GM19025 (cell line): ENCODE measurements around the gene TXNDC9.
"Not testable (repeated sequence)": the region's sequence is repeated elsewhere in the genome, so short reads cannot be mapped to it uniquely, and the experiment has no call there.

ENCODE experiments used
- ATAC-seq: cut with Tn5 transposase; IDR thresholded peaks from one replicate; pipeline ENCODE4 v1.9.1; 2021; ENCODE audit warnings: mild to moderate bottlenecking, low read depth, moderate library complexity; ENCODE audit not compliant: unreplicated experiment

The TXNDC9 gene

GRCh38 chr2:99335911-99336803 lies at the start of gene TXNDC9:
TXNDC9 (minus strand) TSS chr2:99336333; CDS start chr2:99333210, 3,123 bp downstream.
- ATAC-seq, result peak; percentile 75

- no peak for ATAC-seq
These were observed 46.0 kb upstream of the TXNDC9 start for GRCh38 chr2:99382143-99382542.

DNA sequence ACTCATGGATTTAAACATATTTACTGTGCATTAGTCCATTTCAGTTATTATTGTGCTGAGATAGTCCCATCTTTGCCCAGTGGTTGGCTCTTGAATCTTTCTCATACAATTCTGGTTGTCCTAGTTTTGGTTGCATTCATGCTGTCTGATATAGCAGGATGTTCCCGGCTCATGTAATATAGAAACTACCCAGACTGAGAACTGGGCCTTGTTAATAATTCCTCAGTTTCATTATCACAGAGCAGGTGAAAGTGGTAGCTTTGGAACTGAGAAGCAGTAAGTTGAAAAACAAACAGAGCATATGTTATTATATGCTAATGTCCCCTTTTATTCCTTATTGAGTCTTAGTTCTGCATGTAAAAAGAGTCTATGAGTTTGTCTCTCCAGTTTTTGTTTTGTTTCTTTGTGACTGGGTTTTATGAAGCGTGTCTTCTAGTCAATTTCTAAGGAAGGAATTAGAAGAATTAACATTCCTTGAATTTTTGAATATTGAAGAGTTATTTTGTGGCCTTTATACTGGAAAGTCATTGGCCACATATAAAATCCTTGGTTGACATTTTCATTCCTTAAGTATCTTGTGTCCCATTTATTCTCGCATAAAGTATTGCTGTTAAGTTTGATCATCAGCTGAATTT lies 44.4 kb upstream of the TXNDC9 start:
- peak; percentile 58 for ATAC-seq

- no peak for ATAC-seq
These were observed 41.7 kb upstream of the TXNDC9 start for GRCh38 chr2:99377879-99378278.

GRCh38 chr2:99376254-99376864 lies 40.2 kb upstream of the TXNDC9 start:
- no peak for ATAC-seq

DNA sequence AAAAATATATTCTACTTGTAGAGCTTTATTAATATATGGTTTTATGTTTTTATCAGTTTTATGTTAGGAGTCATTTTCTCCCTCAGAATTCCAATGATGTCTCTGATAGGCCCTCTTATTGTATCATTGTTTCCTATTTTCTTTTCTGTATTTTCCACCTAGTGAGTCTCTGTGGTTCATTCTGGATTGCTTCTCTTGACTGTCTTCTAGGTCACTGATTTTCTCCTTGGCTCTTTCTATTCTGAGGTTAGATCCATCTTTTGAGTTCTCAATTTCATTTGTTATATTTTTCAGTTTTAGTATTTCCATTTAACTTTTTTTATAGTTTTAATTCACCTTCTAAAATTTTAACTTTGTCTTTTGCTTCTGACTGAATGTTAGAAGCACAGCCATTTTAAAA lies 38.6 kb upstream of the TXNDC9 start:
- ATAC-seq, result no peak

DNA sequence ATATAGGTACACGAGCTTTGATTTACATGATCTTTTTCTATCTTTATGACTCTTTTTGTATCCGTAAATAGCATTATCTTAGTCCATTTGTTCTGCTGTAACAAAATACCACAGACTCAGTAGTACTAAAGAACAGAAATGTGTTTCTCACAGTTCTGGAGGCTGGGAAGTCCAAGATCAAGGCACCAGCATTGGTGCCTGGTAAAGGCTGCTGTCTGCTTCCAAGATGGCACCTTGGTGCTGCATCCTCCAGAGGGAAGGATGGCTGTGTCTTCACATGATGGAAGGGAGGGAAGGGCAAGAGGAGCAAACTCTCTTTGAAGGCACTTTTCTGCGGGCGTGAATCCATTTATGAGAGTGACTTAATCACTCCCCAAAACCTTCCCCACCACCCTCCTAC lies 37.0 kb upstream of the TXNDC9 start:
- no peak for ATAC-seq

- not testable (repeated sequence) for ATAC-seq
These were observed 32.7 kb upstream of the TXNDC9 start for GRCh38 chr2:99368854-99369253.

GRCh38 chr2:99365661-99366060 lies 29.5 kb upstream of the TXNDC9 start:
- ATAC-seq, result no peak

DNA sequence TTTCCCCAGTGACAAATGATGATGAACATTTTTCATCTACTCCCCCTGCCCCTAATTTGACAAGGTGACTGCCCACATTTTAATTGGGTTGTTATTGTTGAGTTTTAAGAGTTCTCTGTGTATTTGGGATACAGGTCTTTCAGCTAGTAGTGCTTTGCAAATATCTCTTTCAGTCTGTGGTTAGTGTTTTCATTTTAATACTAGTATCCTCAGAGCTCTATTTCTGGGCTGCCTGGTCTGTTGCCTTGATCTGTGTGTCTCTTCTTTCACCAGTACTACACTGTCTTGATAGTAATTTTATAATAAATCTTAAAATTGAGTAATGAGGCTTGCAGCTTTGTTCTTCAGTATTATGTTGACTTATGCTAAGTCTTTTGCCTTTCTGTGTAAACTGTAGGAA lies 20.7 kb upstream of the TXNDC9 start:
- ATAC-seq, result no peak

DNA sequence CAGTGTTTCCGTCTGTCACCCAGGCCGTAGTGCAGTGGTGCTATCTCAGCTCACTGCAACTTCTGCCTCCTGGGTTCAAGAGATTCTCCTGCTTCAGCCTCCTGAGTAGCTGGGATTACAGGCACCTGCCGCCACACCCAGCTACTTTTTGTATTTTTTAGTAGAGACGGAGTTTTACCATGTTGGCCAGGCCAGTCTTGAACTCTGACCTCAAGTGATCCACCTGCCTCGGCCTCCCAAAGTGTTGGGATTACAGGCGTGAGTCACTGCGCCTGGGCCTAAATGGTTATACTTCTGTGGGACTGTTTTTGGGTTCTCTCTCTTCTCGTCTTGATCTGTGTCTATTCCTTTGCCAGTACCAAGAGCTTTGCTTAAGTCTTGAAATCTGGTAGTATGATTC lies 18.7 kb upstream of the TXNDC9 start:
- not testable (repeated sequence) for ATAC-seq

DNA sequence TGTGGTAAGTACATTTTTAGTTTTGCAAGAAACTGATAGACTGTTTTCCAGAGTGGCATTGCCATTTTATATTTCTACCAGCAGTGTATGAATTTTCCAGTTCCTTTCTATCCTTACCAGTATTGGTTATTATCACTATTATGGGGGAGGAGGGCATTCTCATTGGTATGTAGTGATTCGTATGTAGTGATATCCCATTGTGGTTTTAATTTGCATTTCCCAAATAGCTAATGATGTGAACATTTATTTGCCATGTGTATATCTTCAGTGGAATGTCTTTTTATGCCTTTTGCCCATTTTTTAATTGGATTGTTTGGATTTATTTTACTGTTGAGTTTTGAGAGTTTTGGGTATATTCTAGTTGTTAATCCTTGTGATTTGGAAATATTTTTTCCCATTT lies 17.9 kb upstream of the TXNDC9 start:
- no peak for ATAC-seq

- no peak for ATAC-seq
These were observed 14.1 kb upstream of the TXNDC9 start for GRCh38 chr2:99350194-99350593.

GRCh38 chr2:99348173-99348572 lies 12.0 kb upstream of the TXNDC9 start:
- no peak for ATAC-seq

GRCh38 chr2:99346218-99346617 lies 10.1 kb upstream of the TXNDC9 start:
- ATAC-seq, result no peak

GRCh38 chr2:99345446-99345845 lies 9.3 kb upstream of the TXNDC9 start:
- ATAC-seq, result not testable (repeated sequence)

DNA sequence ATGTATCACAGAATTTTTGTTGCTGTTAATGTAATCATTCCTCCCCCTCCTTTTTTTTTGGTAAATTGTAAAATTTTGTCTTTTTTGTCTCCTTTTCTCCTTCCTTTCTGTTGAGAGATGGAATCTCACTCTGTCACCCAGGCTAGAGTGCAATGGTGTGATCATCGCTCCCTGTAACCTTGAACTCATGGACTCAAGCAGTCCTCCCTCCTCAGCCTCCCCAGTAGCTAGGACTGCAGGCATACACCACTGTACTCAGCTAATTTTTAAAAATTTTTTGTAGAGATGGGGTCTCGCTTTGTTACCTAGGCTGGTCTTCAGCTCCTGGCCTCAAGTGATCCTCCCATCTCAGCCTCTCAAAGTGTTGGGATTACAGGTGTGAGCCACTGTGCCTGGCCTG lies 6.4 kb upstream of the TXNDC9 start:
- no peak for ATAC-seq

DNA sequence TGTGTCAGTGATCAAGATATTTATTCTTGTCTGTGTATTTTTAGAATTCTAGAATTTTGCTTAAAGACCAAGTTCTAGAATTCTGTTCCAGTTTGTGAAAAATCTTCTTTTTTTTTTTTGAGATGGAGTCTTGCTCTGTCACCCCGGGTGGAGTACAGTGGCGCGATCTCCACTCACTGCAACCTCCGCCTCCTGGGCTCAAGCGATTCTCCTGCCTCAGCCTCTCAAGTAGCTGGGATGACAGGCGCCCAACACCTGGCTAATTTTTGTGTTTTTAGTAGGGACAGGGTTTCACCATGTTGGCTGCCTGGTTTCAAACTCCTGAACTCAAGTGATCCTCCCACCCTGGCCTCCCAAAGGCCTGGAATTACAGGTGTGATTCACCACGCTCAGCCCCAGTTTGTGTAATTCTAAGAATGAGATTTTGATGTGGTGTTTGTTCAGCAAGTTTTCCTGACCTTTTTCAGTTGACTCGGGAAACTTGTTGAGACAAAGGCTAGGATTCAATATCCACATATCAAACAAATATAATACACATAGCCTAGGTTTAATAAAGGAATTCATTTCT lies 4.6 kb upstream of the TXNDC9 start:
- no peak for ATAC-seq

GRCh38 chr2:99338029-99338585 lies 2.0 kb upstream of the TXNDC9 start:
- ATAC-seq, result no peak

DNA sequence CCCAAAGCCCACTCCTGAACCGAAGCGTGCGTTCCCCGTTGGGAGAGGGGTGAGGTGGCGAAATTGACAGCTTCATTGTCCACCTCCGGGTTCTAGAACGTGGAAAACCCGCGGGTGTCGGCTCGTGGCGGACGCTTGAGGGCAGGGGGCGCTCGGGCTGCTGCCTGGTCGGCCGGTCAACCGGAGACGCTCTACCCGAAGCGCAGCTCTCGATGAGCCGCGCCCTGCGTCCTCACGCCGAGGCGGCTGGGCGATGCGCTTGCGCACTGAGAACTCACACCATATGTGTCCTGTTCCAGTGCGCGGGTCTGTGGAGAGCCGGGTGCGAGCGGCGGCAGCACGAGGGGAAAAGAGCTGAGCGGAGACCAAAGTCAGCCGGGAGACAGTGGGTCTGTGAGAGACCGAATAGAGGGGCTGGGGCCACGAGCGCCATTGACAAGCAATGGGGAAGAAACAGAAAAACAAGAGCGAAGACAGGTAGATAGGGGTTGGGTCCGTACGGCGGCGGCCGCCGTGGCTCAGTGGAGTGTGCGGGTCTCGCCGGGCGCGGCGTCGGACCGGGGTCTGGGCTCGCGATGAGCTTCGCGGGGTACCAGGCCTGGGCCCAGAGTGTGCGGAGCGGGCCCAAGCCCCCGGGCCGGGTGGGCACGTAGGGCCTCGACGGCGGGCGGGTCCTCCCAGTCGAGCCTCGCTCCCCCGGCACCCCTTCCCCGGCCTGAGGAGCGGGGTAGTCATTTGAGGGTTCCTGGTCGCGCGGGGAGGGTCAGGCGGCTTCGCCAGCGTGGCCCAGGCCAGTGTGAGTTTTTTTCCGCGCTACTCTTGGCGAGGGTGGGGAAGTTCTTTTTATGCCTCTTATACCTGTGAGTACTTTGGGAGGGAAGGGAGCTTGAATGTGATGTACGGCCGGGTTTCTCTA lies 1.2 kb upstream of the TXNDC9 start, which contains the start of gene EIF5B:
EIF5B (plus strand) TSS at position 277 of the 916 bp plus-strand sequence; CDS start at position 443, 166 bp downstream.
- ATAC-seq, result peak; percentile 54
